GM10847 (cell line): ENCODE results near the gene STIM1.

Source experiments
- POLR2A ChIP-seq: IDR thresholded peaks from 2 replicates; pipeline ENCODE4 v1.6.1; 2011; ENCODE audit not compliant: insufficient read length; ENCODE audit errors: extremely low read depth

Gene STIM1

GRCh38 chr11:3909901-3910300, 54.4 kb downstream of the STIM1 start:
- no peak for TF ChIP-seq POLR2A

- TF ChIP-seq POLR2A, result no peak
Measured at GRCh38 chr11:3911908-3912505, 56.5 kb downstream of the STIM1 start.

- no peak for TF ChIP-seq POLR2A
Measured at GRCh38 chr11:3913921-3914320, 58.5 kb downstream of the STIM1 start.

GRCh38 chr11:3914805-3915204, 59.3 kb downstream of the STIM1 start:
- no peak for TF ChIP-seq POLR2A

GRCh38 chr11:3916962-3917361, 61.5 kb downstream of the STIM1 start:
- TF ChIP-seq POLR2A, result no peak

GRCh38 chr11:3920148-3920852, 64.8 kb downstream of the STIM1 start:
- TF ChIP-seq POLR2A, result no peak

GRCh38 chr11:3922056-3922455, 66.6 kb downstream of the STIM1 start:
- TF ChIP-seq POLR2A, result no peak

GRCh38 chr11:3925513-3925912, 70.0 kb downstream of the STIM1 start:
- no peak for TF ChIP-seq POLR2A

GRCh38 chr11:3926458-3927095, 71.1 kb downstream of the STIM1 start:
- TF ChIP-seq POLR2A, result no peak

GRCh38 chr11:3927129-3927796, 71.8 kb downstream of the STIM1 start:
- no peak for TF ChIP-seq POLR2A

GRCh38 chr11:3929232-3929631, 73.8 kb downstream of the STIM1 start:
- TF ChIP-seq POLR2A, result no peak

GRCh38 chr11:3929649-3930048, 74.2 kb downstream of the STIM1 start:
- no peak for TF ChIP-seq POLR2A

GRCh38 chr11:3932698-3933097, 77.2 kb downstream of the STIM1 start:
- no peak for TF ChIP-seq POLR2A

GRCh38 chr11:3933165-3933628, 77.7 kb downstream of the STIM1 start:
- TF ChIP-seq POLR2A, result no peak

- TF ChIP-seq POLR2A, result no peak
Measured at GRCh38 chr11:3934658-3935057, 79.2 kb downstream of the STIM1 start.

- no peak for TF ChIP-seq POLR2A
Measured at GRCh38 chr11:3936517-3936916, 81.1 kb downstream of the STIM1 start.

- no peak for TF ChIP-seq POLR2A
Measured at GRCh38 chr11:3939211-3939610, 83.7 kb downstream of the STIM1 start.
